Chondrocyte (in vitro differentiated cells): ENCODE measurements around the gene EML6. TPM values are rescaled to one million over a fixed set of nuclear protein-coding genes. Genes with fewer than 3 reads are reported as not detected.

Experiments
- DNase-seq: peaks from one replicate; pipeline ENCODE4 v3.0.0; 2021; ENCODE audit warnings: mixed read lengths, low spot score
- H3K27ac Mint-ChIP-seq: one replicate; pipeline ENCODE4 v1.8.0; 2021; ENCODE audit warnings: mild to moderate bottlenecking, moderate library complexity, mixed read lengths; ENCODE audit not compliant: unreplicated experiment
- H3K27me3 Mint-ChIP-seq: 2 replicates; pipeline ENCODE4 v1.8.0; 2021; ENCODE audit warnings: low read depth, mixed read lengths
- H3K36me3 Mint-ChIP-seq: 2 replicates; pipeline ENCODE4 v1.8.0; 2021; ENCODE audit warnings: low read depth, mixed read lengths
- H3K4me1 Mint-ChIP-seq: 2 replicates; pipeline ENCODE4 v1.8.0; 2021; ENCODE audit warnings: low read depth, mild to moderate bottlenecking, mixed read lengths
- H3K4me3 Mint-ChIP-seq: one replicate; pipeline ENCODE4 v1.8.0; 2021; ENCODE audit warnings: mild to moderate bottlenecking, moderate library complexity, mixed read lengths; ENCODE audit not compliant: unreplicated experiment
- H3K9me3 Mint-ChIP-seq: 2 replicates; pipeline ENCODE4 v1.8.0; 2021; ENCODE audit warnings: low read depth, mixed read lengths
- CTCF ChIP-seq: fragments of 200-600 bp; sonication (generic); IDR thresholded peaks from 2 replicates; pipeline ENCODE4 v1.5.0; 2021; ENCODE audit warnings: antibody characterized with exemption, mild to moderate bottlenecking, moderate library complexity
- total RNA-seq: library from RNA; stranded (reverse); gene quantifications from 3 replicates; pipeline ENCODE4 v1.2.1, GENCODE V29; 2021

The EML6 gene
- total RNA-seq, 1 donor from 2014 or later: 1.1 TPM

- Mint-ChIP-seq H3K27ac (no peak overlapping the region), H3K4me3 (no peak overlapping the region), H3K4me1 (peaks cover 13% of the 10 kb centered on the region), H3K9me3 (no peaks in the 10 kb centered on the region), H3K36me3 (no peaks in the 10 kb centered on the region), H3K27me3 (no peaks in the 10 kb centered on the region)
- no peak for TF ChIP-seq CTCF
- no peak for DNase-seq
Observed at GRCh38 chr2:54767921-54768320, 44.5 kb downstream of the EML6 start.

GRCh38 chr2:54768772-54769428 is 45.4 kb downstream of the EML6 start:
- H3K36me3 Mint-ChIP-seq: no peaks in the 10 kb centered on the region
- H3K4me1 Mint-ChIP-seq: peaks cover 13% of the 10 kb centered on the region
- H3K4me3 Mint-ChIP-seq: no peak overlapping the region
- no peak for DNase-seq
- no peak for TF ChIP-seq CTCF
- no peaks in the 10 kb centered on the region for H3K27me3 Mint-ChIP-seq
- peaks cover under 1% of the 10 kb centered on the region for H3K9me3 Mint-ChIP-seq
- no peak overlapping the region for H3K27ac Mint-ChIP-seq

- Mint-ChIP-seq H3K27ac (no peak overlapping the region), H3K9me3 (peaks cover 10% of the 10 kb centered on the region), H3K4me1 (peaks cover 13% of the 10 kb centered on the region), H3K4me3 (no peak overlapping the region), H3K27me3 (no peaks in the 10 kb centered on the region), H3K36me3 (peaks cover 1% of the 10 kb centered on the region)
- TF ChIP-seq CTCF: no peak
- DNase-seq: no peak
Observed at GRCh38 chr2:54770211-54770610, 46.7 kb downstream of the EML6 start.

- Mint-ChIP-seq H3K9me3 (peaks cover 13% of the 10 kb centered on the region), H3K4me1 (peaks cover 13% of the 10 kb centered on the region), H3K27ac (no peak overlapping the region), H3K4me3 (no peak overlapping the region), H3K27me3 (no peaks in the 10 kb centered on the region), H3K36me3 (peaks cover 3% of the 10 kb centered on the region)
- TF ChIP-seq CTCF: no peak
- DNase-seq: no peak
Observed at GRCh38 chr2:54770676-54771075, 47.2 kb downstream of the EML6 start.

- Mint-ChIP-seq H3K27ac (no peak overlapping the region), H3K4me3 (no peak overlapping the region), H3K9me3 (peaks cover 18% of the 10 kb centered on the region), H3K36me3 (peaks cover 3% of the 10 kb centered on the region), H3K4me1 (peaks cover 13% of the 10 kb centered on the region), H3K27me3 (no peaks in the 10 kb centered on the region)
- TF ChIP-seq CTCF: no peak
- DNase-seq: no peak
Observed at GRCh38 chr2:54771166-54771885, 47.9 kb downstream of the EML6 start.
